GM12878 (cell line): ENCODE results near the gene CD2BP2. TPM values are rescaled to one million over a fixed set of nuclear protein-coding genes. Genes with fewer than 3 reads are reported as not detected.

Experiments
- BACH1 ChIP-seq: fragments of 450-650 bp; IDR thresholded peaks from 2 replicates; pipeline ENCODE4 v1.6.1; 2017; ENCODE audit warnings: mild to moderate bottlenecking, borderline replicate concordance
- BHLHE40 ChIP-seq, 2 experiments: fragments of 450-650 bp in 1 of 2; IDR thresholded peaks; 2 replicates each; pipeline ENCODE4 v1.6.1; 2011 to 2017; ENCODE audit warnings: low read depth in 2 of 2, borderline replicate concordance in 1 of 2, improper control_type of control experiment in 1 of 2, low read length in 1 of 2, mild to moderate bottlenecking in 1 of 2
- GATAD2B ChIP-seq: fragments of 450-650 bp; conservative IDR thresholded peaks from 2 replicates; pipeline ENCODE4 v1.6.1; 2017; ENCODE audit warnings: low read depth, mild to moderate bottlenecking, moderate library complexity
- IKZF1 ChIP-seq: fragments of 450-650 bp; conservative IDR thresholded peaks from 2 replicates; pipeline ENCODE4 v1.6.1; 2017; ENCODE audit warnings: antibody characterized with exemption, mild to moderate bottlenecking
- LARP7 ChIP-seq: fragments of 450-650 bp; IDR thresholded peaks from 2 replicates; pipeline ENCODE4 v1.6.1; 2017; ENCODE audit warnings: mild to moderate bottlenecking
- NKRF ChIP-seq: fragments of 450-650 bp; conservative IDR thresholded peaks from 2 replicates; pipeline ENCODE4 v1.6.1; 2017; ENCODE audit warnings: mild to moderate bottlenecking, moderate library complexity
- PML ChIP-seq: IDR thresholded peaks from 2 replicates; pipeline ENCODE4 v1.6.1; 2012; ENCODE audit warnings: low read length, inconsistent platforms
- POLR2A ChIP-seq: IDR thresholded peaks from 2 replicates; pipeline ENCODE4 v1.6.1; 2011; ENCODE audit warnings: low read depth, mild to moderate bottlenecking, low read length
- YY1 ChIP-seq: IDR thresholded peaks from 2 replicates; pipeline ENCODE4 v1.6.1; 2011; ENCODE audit warnings: low read depth, mild to moderate bottlenecking, low read length
- polyA plus RNA-seq, 11 experiments: library from polyadenylated mRNA; depleted of rRNA in 4 of 11; unstranded in 6 of 11; stranded (reverse) in 5 of 11; fragments of >200 nt; fragmentation: Nextera tagmentation in 4 of 11; fragmentation: Illumina TruSeq in 1 of 11; extraction: Ambion mirVana in 4 of 11; extraction: Trizol in 1 of 11; gene quantifications; 1 replicate in 1 of 11; 2 replicates in 10 of 11; pipeline versions ENCODE4 v1.2.1 to v1.2.3, GENCODE V29; 2011 to 2016; ENCODE audit warnings: inconsistent platforms in 2 of 11, missing spikeins in 2 of 11, low read depth in 1 of 11
- total RNA-seq, 4 experiments: library from RNA; depleted of rRNA in 3 of 4; stranded (reverse); fragments of >200 nt in 3 of 4; fragmentation: Illumina TruSeq in 1 of 4; extraction: Trizol in 1 of 4; gene quantifications; 2 replicates each; pipeline versions ENCODE4 v1.2.1 to v1.2.3, GENCODE V29; 2013 to 2021
- TF ChIP-seq, protein P1 (sequence below): fragments of 450-650 bp; IDR thresholded peaks from 2 replicates; pipeline ENCODE4 v1.6.1; 2016; ENCODE audit warnings: mild to moderate bottlenecking

Gene CD2BP2
- total and polyA plus RNA-seq, 10 of the 15 experiments (the other 5 are each of a cell fraction or from before 2014, with no cell fraction given), result 3.3 to 47.9 (median 31.8) TPM

GRCh38 chr16:30335028-30335597 is 20.0 kb downstream of the CD2BP2 start (continued):
- TF ChIP-seq NKRF (peak; percentile 74), POLR2A (peak; percentile 79), YY1 (peak; percentile 12; the same call in 1 of the 2 replicates), GATAD2B (peak; percentile 54; the same call in 1 of the 2 replicates), LARP7 (peak; percentile 65; the same call in 1 of the 2 replicates), PML (0 out of 2 replicates have a peak, but pooled peaks have one; percentile 17), BHLHE40 (IDR thresholded peaks at IDR 0.05; ENCODE audit: borderline replicate concordance in 1 of 2, low read depth in 2 of 2, low read length in 1 of 2) (peak in 1 of 2 experiments; percentile 43; a peak in 1 of 4 replicates), IKZF1 (peak; percentile 65), BACH1 (peak; percentile 83)
- TF ChIP-seq, protein P1, sequence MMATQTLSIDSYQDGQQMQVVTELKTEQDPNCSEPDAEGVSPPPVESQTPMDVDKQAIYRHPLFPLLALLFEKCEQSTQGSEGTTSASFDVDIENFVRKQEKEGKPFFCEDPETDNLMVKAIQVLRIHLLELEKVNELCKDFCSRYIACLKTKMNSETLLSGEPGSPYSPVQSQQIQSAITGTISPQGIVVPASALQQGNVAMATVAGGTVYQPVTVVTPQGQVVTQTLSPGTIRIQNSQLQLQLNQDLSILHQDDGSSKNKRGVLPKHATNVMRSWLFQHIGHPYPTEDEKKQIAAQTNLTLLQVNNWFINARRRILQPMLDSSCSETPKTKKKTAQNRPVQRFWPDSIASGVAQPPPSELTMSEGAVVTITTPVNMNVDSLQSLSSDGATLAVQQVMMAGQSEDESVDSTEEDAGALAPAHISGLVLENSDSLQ, result peak; percentile 47; the same call in 1 of the 2 replicates
